HepG2 (cell line): ENCODE measurements around the gene KCNK6. TPM values are rescaled to one million over a fixed set of nuclear protein-coding genes. Genes with fewer than 3 reads are reported as not detected.

Source experiments
- AFF4 ChIP-seq: sonication (generic); formaldehyde crosslinking; IDR thresholded peaks from 2 replicates; pipeline ENCODE4 v1.4.0; 2020; ENCODE audit warnings: missing genetic modification reagents
- ARNTL ChIP-seq: sonication (generic); formaldehyde crosslinking; IDR thresholded peaks from 2 replicates; pipeline ENCODE4 v1.4.0; 2020; ENCODE audit warnings: mild to moderate bottlenecking, missing genetic modification reagents
- ATAD3A ChIP-seq: sonication (generic); formaldehyde crosslinking; IDR thresholded peaks from 2 replicates; pipeline ENCODE4 v1.4.0; 2020; ENCODE audit warnings: missing genetic modification reagents
- FOXP4 ChIP-seq: sonication (generic); formaldehyde crosslinking; IDR thresholded peaks from 2 replicates; pipeline ENCODE4 v1.4.0; 2020; ENCODE audit warnings: missing genetic modification reagents
- HOXA9 ChIP-seq: sonication (generic); formaldehyde crosslinking; IDR thresholded peaks from 2 replicates; pipeline ENCODE4 v1.8.1; 2022; ENCODE audit warnings: missing genetic modification reagents, mild to moderate bottlenecking, moderate library complexity, borderline replicate concordance
- IRX3 ChIP-seq: sonication (generic); formaldehyde crosslinking; IDR thresholded peaks from 2 replicates; pipeline ENCODE4 v1.8.1; 2023; ENCODE audit warnings: mild to moderate bottlenecking, low read depth, missing genetic modification reagents, borderline replicate concordance
- MTF1 ChIP-seq: sonication (generic); formaldehyde crosslinking; IDR thresholded peaks from 2 replicates; pipeline ENCODE4 v1.5.0; 2020; ENCODE audit warnings: missing genetic modification reagents
- MXD4 ChIP-seq: IDR thresholded peaks from 2 replicates; pipeline ENCODE4 v1.6.1; 2016; ENCODE audit warnings: mild to moderate bottlenecking, missing biosample characterization, missing genetic modification reagents
- NFKB2 ChIP-seq: sonication (generic); formaldehyde crosslinking; IDR thresholded peaks from 2 replicates; pipeline ENCODE4 v1.4.0; 2020; ENCODE audit warnings: missing genetic modification reagents, borderline replicate concordance
- NR3C1 ChIP-seq: sonication (generic); formaldehyde crosslinking; IDR thresholded peaks from 2 replicates; pipeline ENCODE4 v1.4.0; 2020; ENCODE audit warnings: missing genetic modification reagents
- PHF5A ChIP-seq: IDR thresholded peaks from one replicate; pipeline ENCODE4 v1.6.1; 2018; ENCODE audit warnings: low read depth, missing genetic modification reagents; ENCODE audit not compliant: unreplicated experiment
- RORA ChIP-seq: sonication (generic); formaldehyde crosslinking; IDR thresholded peaks from 2 replicates; pipeline ENCODE4 v1.5.0; 2020; ENCODE audit warnings: mild to moderate bottlenecking, missing genetic modification reagents, moderate library complexity
- TGIF2 ChIP-seq: IDR thresholded peaks from 2 replicates; pipeline ENCODE4 v1.6.1; 2016; ENCODE audit warnings: control low read depth, missing compliant biosample characterization
- THYN1 ChIP-seq: sonication (generic); formaldehyde crosslinking; IDR thresholded peaks from 2 replicates; pipeline ENCODE4 v1.8.1; 2023; ENCODE audit warnings: low read depth, mild to moderate bottlenecking, moderate library complexity, missing genetic modification reagents, borderline replicate concordance
- ZMAT3 ChIP-seq: sonication (generic); formaldehyde crosslinking; conservative IDR thresholded peaks from 2 replicates; pipeline ENCODE4 v1.7.0; 2021; ENCODE audit warnings: missing genetic modification reagents
- ZNF124 ChIP-seq: sonication (generic); formaldehyde crosslinking; IDR thresholded peaks from 2 replicates; pipeline ENCODE4 v1.4.0; 2020; ENCODE audit warnings: missing genetic modification reagents
- ZNF709 ChIP-seq: sonication (generic); formaldehyde crosslinking; IDR thresholded peaks from 2 replicates; pipeline ENCODE4 v1.5.0; 2020; ENCODE audit warnings: mild to moderate bottlenecking, missing genetic modification reagents
- ZNF710 ChIP-seq: sonication (generic); formaldehyde crosslinking; IDR thresholded peaks from 2 replicates; pipeline ENCODE4 v1.5.0; 2020; ENCODE audit warnings: mild to moderate bottlenecking, missing genetic modification reagents, borderline replicate concordance
- ZNF788 ChIP-seq: sonication (generic); formaldehyde crosslinking; IDR thresholded peaks from 2 replicates; pipeline ENCODE4 v1.5.0; 2020; ENCODE audit warnings: mild to moderate bottlenecking, missing genetic modification reagents, borderline replicate concordance
- ZNF883 ChIP-seq: sonication (generic); formaldehyde crosslinking; IDR thresholded peaks from 2 replicates; pipeline ENCODE4 v1.5.1; 2020; ENCODE audit warnings: mild to moderate bottlenecking, missing genetic modification reagents; ENCODE audit errors: not compliant biosample characterization
- polyA plus RNA-seq, 8 experiments: library from polyadenylated mRNA; depleted of rRNA in 3 of 8; stranded (reverse) in 7 of 8; unstranded in 1 of 8; fragments of >200 nt; fragmentation: Illumina TruSeq in 4 of 8; extraction: Trizol in 4 of 8; gene quantifications; 2 replicates each; pipeline versions ENCODE4 v1.2.1 to v1.2.3, GENCODE V29; 2011 to 2016; ENCODE audit warnings: low read depth in 4 of 8, missing spikeins in 1 of 8, mixed read lengths in 1 of 8; ENCODE audit not compliant: insufficient read depth in 1 of 8
- total RNA-seq, 5 experiments: library from RNA; depleted of rRNA; stranded (reverse); fragments of >200 nt; fragmentation: Illumina TruSeq; extraction: Trizol; gene quantifications; 2 replicates each; pipeline ENCODE4 v1.2.3, GENCODE V29; 2016; ENCODE audit warnings: low read depth in 1 of 5

The KCNK6 gene
- total and polyA plus RNA-seq, 2 of the 13 experiments (the other 11 are each of a cell fraction or from before 2014, with no cell fraction given), result 0.03 TPM; not detected in 1

GRCh38 chr19:38370299-38370698 is 50.7 kb downstream of the KCNK6 start (continued):
- no peak for TF ChIP-seq AFF4 (CRISPR knock-in tag)
- no peak for TF ChIP-seq ARNTL (CRISPR knock-in tag)
- TF ChIP-seq PHF5A (CRISPR knock-in tag), result no peak
- no peak for TF ChIP-seq ZNF710 (CRISPR knock-in tag)
- no peak for TF ChIP-seq ATAD3A (CRISPR knock-in tag)
- no peak for TF ChIP-seq NR3C1
- no peak for TF ChIP-seq ZNF709 (CRISPR knock-in tag)
- TF ChIP-seq ZMAT3 (CRISPR knock-in tag), result no peak
- no peak for TF ChIP-seq HOXA9 (CRISPR knock-in tag)
- TF ChIP-seq IRX3 (CRISPR knock-in tag), result no peak
- no peak for TF ChIP-seq THYN1
- no peak for TF ChIP-seq FOXP4
- no peak for TF ChIP-seq ZNF124 (CRISPR knock-in tag)
- no peak for TF ChIP-seq MTF1 (CRISPR knock-in tag)
- TF ChIP-seq RORA (CRISPR knock-in tag), result no peak
- TF ChIP-seq ZNF788 (CRISPR knock-in tag), result no peak
- no peak for TF ChIP-seq NFKB2 (CRISPR knock-in tag)
- TF ChIP-seq ZNF883 (CRISPR knock-in tag), result no peak
- TF ChIP-seq TGIF2 (CRISPR knock-in tag), result peak; percentile 96
- TF ChIP-seq MXD4, result 0 out of 2 replicates have a peak, but pooled peaks have one; percentile 23
